Mucosa of stomach (tissue), 1 donor: ENCODE measurements around the gene EIF2AK3.
"Not testable (repeated sequence)": the region's sequence is repeated elsewhere in the genome, so short reads cannot be mapped to it uniquely, and the experiment has no call there.

Source experiments
- H3K27me3 ChIP-seq: one replicate; pipeline ENCODE4 v1.7.0; 2013; ENCODE audit warnings: mild to moderate bottlenecking, low read length; ENCODE audit not compliant: control insufficient read depth, insufficient read depth
- H3K36me3 ChIP-seq: one replicate; pipeline ENCODE4 v1.7.0; 2013; ENCODE audit warnings: low read length; ENCODE audit not compliant: control insufficient read depth, insufficient read depth
- H3K4me1 ChIP-seq: one replicate; pipeline ENCODE4 v1.7.0; 2013; ENCODE audit warnings: mild to moderate bottlenecking, low read length; ENCODE audit not compliant: control insufficient read depth, insufficient read depth
- H3K4me3 ChIP-seq: one replicate; pipeline ENCODE4 v1.7.0; 2013; ENCODE audit warnings: low read length
- H3K9ac ChIP-seq: one replicate; pipeline ENCODE4 v1.7.0; 2013; ENCODE audit warnings: mild to moderate bottlenecking, low read length, moderate library complexity
- H3K9me3 ChIP-seq: one replicate; pipeline ENCODE4 v1.7.0; 2013; ENCODE audit warnings: mild to moderate bottlenecking, low read length, moderate library complexity; ENCODE audit not compliant: control insufficient read depth
- donor health status: Pancreatic carcinoma.

EIF2AK3 gene

GRCh38 chr2:88657131-88657530, 29.9 kb upstream of the EIF2AK3 start:
- Histone ChIP-seq H3K9me3 (no peaks in the 10 kb centered on the region), H3K4me3 (no peak overlapping the region), H3K9ac (no peak overlapping the region), H3K36me3 (no peaks in the 10 kb centered on the region), H3K27me3 (no peaks in the 10 kb centered on the region), H3K4me1 (peaks cover 30% of the 10 kb centered on the region)

- no peaks in the 10 kb centered on the region for H3K27me3 ChIP-seq
- no peak overlapping the region for H3K4me3 ChIP-seq
- H3K4me1 ChIP-seq, result peaks cover 30% of the 10 kb centered on the region
- H3K36me3 ChIP-seq, result no peaks in the 10 kb centered on the region
- H3K9ac ChIP-seq, result no peak overlapping the region
- no peaks in the 10 kb centered on the region for H3K9me3 ChIP-seq
Measured at GRCh38 chr2:88656690-88657089, 29.4 kb upstream of the EIF2AK3 start.

- no peak overlapping the region for H3K4me3 ChIP-seq
Measured at GRCh38 chr2:88654714-88655113, 27.4 kb upstream of the EIF2AK3 start.

GRCh38 chr2:88651646-88652045, 24.4 kb upstream of the EIF2AK3 start:
- no peak overlapping the region for H3K4me3 ChIP-seq
- peaks cover 2% of the 10 kb centered on the region for H3K4me1 ChIP-seq
- no peaks in the 10 kb centered on the region for H3K9me3 ChIP-seq
- no peaks in the 10 kb centered on the region for H3K27me3 ChIP-seq
- no peaks in the 10 kb centered on the region for H3K36me3 ChIP-seq
- no peak overlapping the region for H3K9ac ChIP-seq

More at GRCh38 chr2:88654714-88655113, 27.4 kb upstream of the EIF2AK3 start:
- Histone ChIP-seq H3K9me3 (no peaks in the 10 kb centered on the region), H3K4me1 (peaks cover 26% of the 10 kb centered on the region), H3K36me3 (no peaks in the 10 kb centered on the region), H3K9ac (no peak overlapping the region), H3K27me3 (no peaks in the 10 kb centered on the region)

GRCh38 chr2:88645291-88645882, 18.1 kb upstream of the EIF2AK3 start:
- not testable (repeated sequence) for H3K36me3 ChIP-seq, H3K27me3 ChIP-seq, H3K9me3 ChIP-seq, H3K4me1 ChIP-seq, H3K4me3 ChIP-seq, H3K9ac ChIP-seq

- no peak overlapping the region for H3K4me3 ChIP-seq
- no peak overlapping the region for H3K9ac ChIP-seq
- H3K9me3 ChIP-seq, result no peaks in the 10 kb centered on the region
- H3K36me3 ChIP-seq, result no peaks in the 10 kb centered on the region
- H3K27me3 ChIP-seq, result no peaks in the 10 kb centered on the region
- no peaks in the 10 kb centered on the region for H3K4me1 ChIP-seq
Measured at GRCh38 chr2:88642278-88642677, 15.0 kb upstream of the EIF2AK3 start.

GRCh38 chr2:88641330-88641729, 14.1 kb upstream of the EIF2AK3 start:
- no peaks in the 10 kb centered on the region for H3K36me3 ChIP-seq

GRCh38 chr2:88639865-88640264, 12.6 kb upstream of the EIF2AK3 start:
- Histone ChIP-seq H3K9ac (no peak overlapping the region), H3K4me3 (no peak overlapping the region), H3K27me3 (no peaks in the 10 kb centered on the region), H3K36me3 (no peaks in the 10 kb centered on the region), H3K4me1 (no peaks in the 10 kb centered on the region), H3K9me3 (no peaks in the 10 kb centered on the region)

More at GRCh38 chr2:88641330-88641729, 14.1 kb upstream of the EIF2AK3 start:
- Histone ChIP-seq H3K4me1 (no peaks in the 10 kb centered on the region), H3K4me3 (no peak overlapping the region), H3K9me3 (no peaks in the 10 kb centered on the region), H3K9ac (no peak overlapping the region), H3K27me3 (no peaks in the 10 kb centered on the region)

- Histone ChIP-seq H3K36me3 (no peaks in the 10 kb centered on the region), H3K4me1 (no peaks in the 10 kb centered on the region), H3K9ac (no peak overlapping the region), H3K4me3 (no peak overlapping the region), H3K9me3 (no peaks in the 10 kb centered on the region), H3K27me3 (no peaks in the 10 kb centered on the region)
Measured at GRCh38 chr2:88638743-88639142, 11.5 kb upstream of the EIF2AK3 start.

GRCh38 chr2:88638123-88638650, 10.9 kb upstream of the EIF2AK3 start:
- H3K9me3 ChIP-seq, result no peaks in the 10 kb centered on the region
- no peaks in the 10 kb centered on the region for H3K27me3 ChIP-seq
- H3K4me3 ChIP-seq, result no peak overlapping the region
- no peaks in the 10 kb centered on the region for H3K36me3 ChIP-seq
- H3K9ac ChIP-seq, result no peak overlapping the region
- H3K4me1 ChIP-seq, result no peaks in the 10 kb centered on the region

- H3K9ac ChIP-seq, result no peak overlapping the region
- H3K4me3 ChIP-seq, result no peak overlapping the region
- H3K9me3 ChIP-seq, result no peaks in the 10 kb centered on the region
- H3K36me3 ChIP-seq, result no peaks in the 10 kb centered on the region
- no peaks in the 10 kb centered on the region for H3K4me1 ChIP-seq
- no peaks in the 10 kb centered on the region for H3K27me3 ChIP-seq
Measured at GRCh38 chr2:88637464-88637863, 10.2 kb upstream of the EIF2AK3 start.

- no peak overlapping the region for H3K4me3 ChIP-seq
- no peaks in the 10 kb centered on the region for H3K9me3 ChIP-seq
- H3K27me3 ChIP-seq, result no peaks in the 10 kb centered on the region
- H3K9ac ChIP-seq, result no peak overlapping the region
- no peaks in the 10 kb centered on the region for H3K36me3 ChIP-seq
- H3K4me1 ChIP-seq, result no peaks in the 10 kb centered on the region
Measured at GRCh38 chr2:88636026-88636425, 8.8 kb upstream of the EIF2AK3 start.

- H3K36me3 ChIP-seq, result no peaks in the 10 kb centered on the region
- H3K4me3 ChIP-seq, result no peak overlapping the region
- H3K9me3 ChIP-seq, result no peaks in the 10 kb centered on the region
- no peak overlapping the region for H3K9ac ChIP-seq
- no peaks in the 10 kb centered on the region for H3K4me1 ChIP-seq
- no peaks in the 10 kb centered on the region for H3K27me3 ChIP-seq
Measured at GRCh38 chr2:88632569-88632968, 5.3 kb upstream of the EIF2AK3 start.
